ENCODE data around the gene CLEC2L. TPM values are rescaled to one million over a fixed set of nuclear protein-coding genes. Genes with fewer than 3 reads are reported as not detected.

The CLEC2L gene
- polyA plus RNA-seq, 1 donor from 2014 or later = 4.5 TPM

GRCh38 chr7:139487366-139488080 lies 36.0 kb upstream of the CLEC2L start:
- no peaks in the 10 kb centered on the region for H3K36me3 ChIP-seq (ENCODE audit: insufficient read depth, low read length)
- H3K9ac ChIP-seq (ENCODE audit: low read length) = no peak overlapping the region
- no peak overlapping the region for H3K4me2 ChIP-seq (ENCODE audit: low read length)
- H4K20me1 ChIP-seq (ENCODE audit: insufficient read depth) = no peaks in the 10 kb centered on the region
- peaks cover 28% of the 10 kb centered on the region for H3K27me3 ChIP-seq (ENCODE audit: insufficient read depth, low read depth, low read length)
- no peak overlapping the region for H2AFZ ChIP-seq (ENCODE audit: low read depth, low read length)
- no peaks in the 10 kb centered on the region for H3K9me2 ChIP-seq (ENCODE audit: insufficient read depth, low read length)
- H3K79me2 ChIP-seq (replicated peaks; ENCODE audit: insufficient read depth, low read length) = no peaks in the 10 kb centered on the region
- H3K9me3 ChIP-seq (ENCODE audit: low read length) = no peaks in the 10 kb centered on the region
- H3F3A ChIP-seq (ENCODE audit: insufficient read depth, low read length, poor library complexity, severe bottlenecking) = no peaks in the 10 kb centered on the region
- no peak for TF ChIP-seq SMC3 (conservative IDR thresholded peaks at IDR 0.05; ENCODE audit: poor library complexity)
- no peak for TF ChIP-seq EP300 (conservative IDR thresholded peaks at IDR 0.05; ENCODE audit: poor library complexity, severe bottlenecking)
- TF ChIP-seq CTCF (IDR thresholded peaks at IDR 0.05; ENCODE audit: poor library complexity, severe bottlenecking) = no peak
- TF ChIP-seq MXI1 (conservative IDR thresholded peaks at IDR 0.05; ENCODE audit: poor library complexity, severe bottlenecking) = no peak
- no peak for TF ChIP-seq TAF1 (IDR thresholded peaks at IDR 0.05; ENCODE audit: low read depth)
- no peak for TF ChIP-seq REST (IDR thresholded peaks at IDR 0.05; ENCODE audit: borderline replicate concordance)
- no peak for TF ChIP-seq RAD21 (conservative IDR thresholded peaks at IDR 0.05)
- no peak overlapping the region for H3K27ac ChIP-seq (ENCODE audit: low read length)
- no peak overlapping the region for H3K4me3 ChIP-seq (ENCODE audit: low read length)

GRCh38 chr7:139488810-139489209 lies 34.7 kb upstream of the CLEC2L start:
- H3K4me2 ChIP-seq (ENCODE audit: low read length) = no peak overlapping the region
- H3F3A ChIP-seq (ENCODE audit: insufficient read depth, low read length, poor library complexity, severe bottlenecking) = no peaks in the 10 kb centered on the region
- TF ChIP-seq CTCF (IDR thresholded peaks at IDR 0.05; ENCODE audit: poor library complexity, severe bottlenecking) = no peak
- TF ChIP-seq EP300 (conservative IDR thresholded peaks at IDR 0.05; ENCODE audit: poor library complexity, severe bottlenecking) = no peak
- no peak for TF ChIP-seq RAD21 (conservative IDR thresholded peaks at IDR 0.05)
- no peak for TF ChIP-seq MXI1 (conservative IDR thresholded peaks at IDR 0.05; ENCODE audit: poor library complexity, severe bottlenecking)
- TF ChIP-seq REST (IDR thresholded peaks at IDR 0.05; ENCODE audit: borderline replicate concordance) = no peak
- no peak for TF ChIP-seq POLR2AphosphoS5 (IDR thresholded peaks at IDR 0.05)
- TF ChIP-seq EZH2 (IDR thresholded peaks at IDR 0.05; ENCODE audit: borderline replicate concordance, insufficient read depth, low read length, poor library complexity, severe bottlenecking) = no peak
- TF ChIP-seq SMC3 (conservative IDR thresholded peaks at IDR 0.05; ENCODE audit: poor library complexity) = no peak
- no peak for TF ChIP-seq TAF1 (IDR thresholded peaks at IDR 0.05; ENCODE audit: low read depth)
- H3K9me3 ChIP-seq (ENCODE audit: low read length) = no peaks in the 10 kb centered on the region
- no peak overlapping the region for H3K9ac ChIP-seq (ENCODE audit: low read length)
- H3K27me3 ChIP-seq (ENCODE audit: insufficient read depth, low read depth, low read length) = peaks cover 15% of the 10 kb centered on the region
- no peak overlapping the region for H3K27ac ChIP-seq (ENCODE audit: low read length)
- no peak overlapping the region for H2AFZ ChIP-seq (ENCODE audit: low read depth, low read length)
- no peaks in the 10 kb centered on the region for H3K36me3 ChIP-seq (ENCODE audit: insufficient read depth, low read length)
- no peaks in the 10 kb centered on the region for H3K9me2 ChIP-seq (ENCODE audit: insufficient read depth, low read length)
- no peak overlapping the region for H3K4me3 ChIP-seq (ENCODE audit: low read length)
- H3K79me2 ChIP-seq (replicated peaks; ENCODE audit: insufficient read depth, low read length) = no peaks in the 10 kb centered on the region
- no peaks in the 10 kb centered on the region for H4K20me1 ChIP-seq (ENCODE audit: insufficient read depth)

All from neural cell (in vitro differentiated cells).